ENCODE measurements around the gene TCF7L1. TPM values are rescaled to one million over a fixed set of nuclear protein-coding genes. Genes with fewer than 3 reads are reported as not detected.

TCF7L1 gene
- total RNA-seq, 3 donors from 2014 or later = 1.3 to 22.9 (median 3.0) TPM

- TF ChIP-seq CTCF (IDR thresholded peaks at IDR 0.05) = no peak
- intact Hi-C loops (cut with DNase I, micrococcal nuclease) = no loop called here
- Histone ChIP-seq H3K9me3 (no peaks in the 10 kb centered on the region), H3K4me1 (ENCODE audit: low read depth) (peaks cover 26% of the 10 kb centered on the region), H3K36me3 (ENCODE audit: low read depth) (peaks cover 9% of the 10 kb centered on the region), H3K4me3 (no peak overlapping the region)
- ATAC-seq (peak; percentile 53), DNase-seq (peak in 2 of 3 donors; percentile 53 to 72)
Observed at GRCh38 chr2:85324639-85325465, 191.7 kb downstream of the TCF7L1 start.

- Histone ChIP-seq H3K4me3 (no peak overlapping the region), H3K36me3 (ENCODE audit: low read depth) (peaks cover 9% of the 10 kb centered on the region), H3K4me1 (ENCODE audit: low read depth) (peaks cover 26% of the 10 kb centered on the region), H3K9me3 (no peaks in the 10 kb centered on the region)
- intact Hi-C loops (cut with DNase I, micrococcal nuclease) = no loop called here
- DNase-seq (no peak), ATAC-seq (no peak)
- no peak for TF ChIP-seq CTCF (IDR thresholded peaks at IDR 0.05)
Observed at GRCh38 chr2:85325466-85325811, 192.2 kb downstream of the TCF7L1 start.

- ATAC-seq (peak; percentile 11), DNase-seq (peak in 1 of 3 donors; percentile 50)
Observed at GRCh38 chr2:85326406-85327159, 193.4 kb downstream of the TCF7L1 start.

GRCh38 chr2:85327160-85327821, 194.1 kb downstream of the TCF7L1 start:
- peak; percentile 59 for ATAC-seq
- Histone ChIP-seq H3K4me3 (peak overlapping the region; percentile 40), H3K9me3 (no peaks in the 10 kb centered on the region), H3K4me1 (ENCODE audit: low read depth) (peaks cover 26% of the 10 kb centered on the region), H3K36me3 (ENCODE audit: low read depth) (peaks cover 9% of the 10 kb centered on the region)
- DNase-seq = peak; percentile 68 to 82 (median 77)
- no peak for TF ChIP-seq CTCF (IDR thresholded peaks at IDR 0.05)
- intact Hi-C loops (cut with DNase I, micrococcal nuclease) = no loop called here

More at GRCh38 chr2:85326406-85327159, 193.4 kb downstream of the TCF7L1 start:
- intact Hi-C loops (cut with DNase I, micrococcal nuclease) = no loop called here
- Histone ChIP-seq H3K4me3 (peak overlapping the region; percentile 40), H3K36me3 (ENCODE audit: low read depth) (peaks cover 9% of the 10 kb centered on the region), H3K9me3 (no peaks in the 10 kb centered on the region), H3K4me1 (ENCODE audit: low read depth) (peaks cover 26% of the 10 kb centered on the region)
- TF ChIP-seq CTCF (IDR thresholded peaks at IDR 0.05) = no peak

- intact Hi-C loops (cut with DNase I, micrococcal nuclease) = no loop called here
- TF ChIP-seq CTCF (IDR thresholded peaks at IDR 0.05) = no peak
- H3K4me1 ChIP-seq (ENCODE audit: low read depth) = peaks cover 26% of the 10 kb centered on the region
Observed at GRCh38 chr2:85327822-85328617, 194.8 kb downstream of the TCF7L1 start, which contains the start of gene TGOLN2. Gene TGOLN2 (minus strand): TSS chr2:85327989. CDS start chr2:85327962, 27 bp downstream.

More at GRCh38 chr2:85327822-85328617, 194.8 kb downstream of the TCF7L1 start, which contains the start of gene TGOLN2:
- peak; percentile 94 for ATAC-seq
- peak within 1 kb of the TSS; percentile 40 for H3K4me3 ChIP-seq
- H3K36me3 ChIP-seq (ENCODE audit: low read depth) = peaks cover 4% of the 10 kb centered on the region
- DNase-seq = peak; percentile 95 to 97 (median 96)
- H3K9me3 ChIP-seq = no peaks in the 10 kb centered on the region
